Stimulated activated CD4-positive, alpha-beta T cell treated with anti-CD3 and anti-CD28 coated beads, Interleukin-4, amount 100 ng/mL, for 48 hours (primary cell): Measurements from ENCODE around the gene KRT31.
"Not testable (repeated sequence)": the region's sequence is repeated elsewhere in the genome, so short reads cannot be mapped to it uniquely, and the experiment has no call there.

ENCODE experiments used
- DNase-seq, 2 donors: peaks; one replicate each; pipeline ENCODE4 v3.0.0-alpha.2; 2020; ENCODE audit warnings: low read depth in 2 of 2

The KRT31 gene

GRCh38 chr17:41396996-41397660 is at the start of gene KRT31:
TSS of gene KRT31 (minus strand) at chr17:41397608. CDS start at chr17:41397539, 69 bp downstream.
- DNase-seq: no peak

- no peak for DNase-seq
Observed at GRCh38 chr17:41446806-41447205, 49.4 kb upstream of the KRT31 start.

- DNase-seq: no peak
Observed at GRCh38 chr17:41444640-41445039, 47.2 kb upstream of the KRT31 start.

GRCh38 chr17:41444186-41444585 is 46.8 kb upstream of the KRT31 start:
- DNase-seq: no peak

- DNase-seq: no peak
Observed at GRCh38 chr17:41442739-41443138, 45.3 kb upstream of the KRT31 start.

- DNase-seq: no peak
Observed at GRCh38 chr17:41440531-41441033, 43.2 kb upstream of the KRT31 start, which contains the start of gene KRT38. TSS of gene KRT38 (minus strand) at chr17:41440983. CDS start at chr17:41440921, 62 bp downstream.

- no peak for DNase-seq
Observed at GRCh38 chr17:41439375-41439774, 42.0 kb upstream of the KRT31 start.

- DNase-seq: no peak
Observed at GRCh38 chr17:41437769-41438168, 40.4 kb upstream of the KRT31 start.

- no peak for DNase-seq
Observed at GRCh38 chr17:41437254-41437653, 39.8 kb upstream of the KRT31 start.

GRCh38 chr17:41434415-41434814 is 37.0 kb upstream of the KRT31 start:
- DNase-seq: no peak

GRCh38 chr17:41434005-41434404 is 36.6 kb upstream of the KRT31 start:
- DNase-seq: no peak

- DNase-seq: no peak
Observed at GRCh38 chr17:41433586-41433985, 36.2 kb upstream of the KRT31 start.

GRCh38 chr17:41430376-41430775 is 33.0 kb upstream of the KRT31 start:
- not testable (repeated sequence) for DNase-seq

- DNase-seq: no peak
Observed at GRCh38 chr17:41429667-41430066, 32.3 kb upstream of the KRT31 start.

- no peak for DNase-seq
Observed at GRCh38 chr17:41428591-41429291, 31.3 kb upstream of the KRT31 start.

GRCh38 chr17:41424111-41424635 is 26.8 kb upstream of the KRT31 start, which contains the start of gene KRT37:
TSS of gene KRT37 (minus strand) at chr17:41424585. CDS start at chr17:41424523, 62 bp downstream.
- DNase-seq: no peak

- DNase-seq: not testable (repeated sequence)
Observed at GRCh38 chr17:41422586-41422985, 25.2 kb upstream of the KRT31 start.

- DNase-seq: no peak
Observed at GRCh38 chr17:41421617-41422016, 24.2 kb upstream of the KRT31 start.

GRCh38 chr17:41421116-41421515 is 23.7 kb upstream of the KRT31 start:
- DNase-seq: no peak

GRCh38 chr17:41420134-41420533 is 22.7 kb upstream of the KRT31 start:
- DNase-seq: no peak

- DNase-seq: no peak
Observed at GRCh38 chr17:41419716-41420115, 22.3 kb upstream of the KRT31 start.

- no peak for DNase-seq
Observed at GRCh38 chr17:41418116-41418860, 20.9 kb upstream of the KRT31 start.
